ENCODE data around the gene RD3L.

The RD3L gene

GRCh38 chr14:103897075-103897947 is 45.0 kb downstream of the RD3L start:
- H3K27me3 ChIP-seq (ENCODE audit: insufficient read depth, low read depth): no peaks in the 10 kb centered on the region
- H2AFZ ChIP-seq (ENCODE audit: low read depth): no peak overlapping the region
- no peak for TF ChIP-seq CTCF (conservative IDR thresholded peaks at IDR 0.05; ENCODE audit: low read depth, low read length)
- H4K20me1 ChIP-seq (ENCODE audit: insufficient read depth): no peaks in the 10 kb centered on the region
- no peaks in the 10 kb centered on the region for H3K36me3 ChIP-seq (ENCODE audit: insufficient read depth)
- H3K27ac ChIP-seq: no peak overlapping the region
- no peak overlapping the region for H3K4me2 ChIP-seq
- no peak overlapping the region for H3K4me3 ChIP-seq (IDR thresholded peaks at IDR 0.05; ENCODE audit: insufficient read depth, low read depth, low read length)
- no peak overlapping the region for H3K9ac ChIP-seq
- H3K79me2 ChIP-seq (ENCODE audit: insufficient read depth, low read depth): no peaks in the 10 kb centered on the region
- no peaks in the 10 kb centered on the region for H3K4me1 ChIP-seq (ENCODE audit: low read depth, poor library complexity, severe bottlenecking)

GRCh38 chr14:103896578-103896977 is 45.8 kb downstream of the RD3L start:
- Histone ChIP-seq H3K36me3 (ENCODE audit: insufficient read depth) (no peaks in the 10 kb centered on the region), H3K79me2 (ENCODE audit: insufficient read depth, low read depth) (no peaks in the 10 kb centered on the region), H3K27me3 (ENCODE audit: insufficient read depth, low read depth) (no peaks in the 10 kb centered on the region), H2AFZ (ENCODE audit: low read depth) (no peak overlapping the region), H3K4me2 (no peak overlapping the region), H4K20me1 (ENCODE audit: insufficient read depth) (no peaks in the 10 kb centered on the region), H3K4me1 (ENCODE audit: low read depth, poor library complexity, severe bottlenecking) (no peaks in the 10 kb centered on the region), H3K4me3 (IDR thresholded peaks at IDR 0.05; ENCODE audit: insufficient read depth, low read depth, low read length) (no peak overlapping the region), H3K27ac (no peak overlapping the region), H3K9ac (no peak overlapping the region)
- TF ChIP-seq CTCF (conservative IDR thresholded peaks at IDR 0.05; ENCODE audit: low read depth, low read length): no peak

GRCh38 chr14:103894723-103895059 is 47.6 kb downstream of the RD3L start:
- Histone ChIP-seq H3K27ac (no peak overlapping the region), H3K4me3 (IDR thresholded peaks at IDR 0.05; ENCODE audit: insufficient read depth, low read depth, low read length) (no peak overlapping the region), H4K20me1 (ENCODE audit: insufficient read depth) (no peaks in the 10 kb centered on the region), H3K4me1 (ENCODE audit: low read depth, poor library complexity, severe bottlenecking) (no peaks in the 10 kb centered on the region), H3K27me3 (ENCODE audit: insufficient read depth, low read depth) (no peaks in the 10 kb centered on the region), H3K36me3 (ENCODE audit: insufficient read depth) (no peaks in the 10 kb centered on the region), H3K4me2 (no peak overlapping the region), H3K79me2 (ENCODE audit: insufficient read depth, low read depth) (no peaks in the 10 kb centered on the region), H3K9ac (no peak overlapping the region), H2AFZ (ENCODE audit: low read depth) (no peak overlapping the region)
- TF ChIP-seq CTCF (conservative IDR thresholded peaks at IDR 0.05; ENCODE audit: low read depth, low read length): no peak

- no peaks in the 10 kb centered on the region for H4K20me1 ChIP-seq (ENCODE audit: insufficient read depth)
- no peaks in the 10 kb centered on the region for H3K27me3 ChIP-seq (ENCODE audit: insufficient read depth, low read depth)
- H3K36me3 ChIP-seq (ENCODE audit: insufficient read depth): no peaks in the 10 kb centered on the region
Measured at GRCh38 chr14:103894034-103894722, 48.2 kb downstream of the RD3L start.

More at GRCh38 chr14:103894034-103894722, 48.2 kb downstream of the RD3L start:
- Histone ChIP-seq H3K4me1 (ENCODE audit: low read depth, poor library complexity, severe bottlenecking) (no peaks in the 10 kb centered on the region), H3K79me2 (ENCODE audit: insufficient read depth, low read depth) (no peaks in the 10 kb centered on the region), H3K4me2 (no peak overlapping the region), H3K27ac (no peak overlapping the region), H3K9ac (no peak overlapping the region), H2AFZ (ENCODE audit: low read depth) (no peak overlapping the region), H3K4me3 (IDR thresholded peaks at IDR 0.05; ENCODE audit: insufficient read depth, low read depth, low read length) (no peak overlapping the region)
- no peak for TF ChIP-seq CTCF (conservative IDR thresholded peaks at IDR 0.05; ENCODE audit: low read depth, low read length)

Measured in KMS-11 (cell line).